H1 (cell line): ENCODE measurements around the gene TNS1. TPM values are rescaled to one million over a fixed set of nuclear protein-coding genes. Genes with fewer than 3 reads are reported as not detected.

Experiments used
- BACH1 ChIP-seq: IDR thresholded peaks from 2 replicates; pipeline ENCODE4 v1.6.1; 2012; ENCODE audit warnings: low read length, improper control_type of control experiment
- KDM1A ChIP-seq: fragments of 200-600, 300-600 bp; sonication (generic); IDR thresholded peaks from 2 replicates; pipeline ENCODE4 v1.7.1; 2016; ENCODE audit warnings: mild to moderate bottlenecking, low read length, borderline replicate concordance
- MAFK ChIP-seq: IDR thresholded peaks from 2 replicates; pipeline ENCODE4 v1.6.1; 2012; ENCODE audit warnings: low read depth, mild to moderate bottlenecking, improper control_type of control experiment, low read length
- RNF2 ChIP-seq: fragments of 200-900, 300-1000 bp; sonication (generic); IDR thresholded peaks from 2 replicates; pipeline ENCODE4 v1.7.1; 2016; ENCODE audit warnings: borderline replicate concordance, low read depth, mild to moderate bottlenecking, antibody characterized with exemption, low read length; ENCODE audit not compliant: poor library complexity, severe bottlenecking; ENCODE audit errors: missing control alignments
- TBP ChIP-seq: IDR thresholded peaks from 2 replicates; pipeline ENCODE4 v1.6.1; 2011; ENCODE audit warnings: low read depth, low read length, improper control_type of control experiment
- polyA plus RNA-seq, 7 experiments: library from polyadenylated mRNA; depleted of rRNA in 3 of 7; stranded (reverse) in 5 of 7; unstranded in 2 of 7; fragments of >200 nt in 5 of 7; fragments of 200-250 nt in 2 of 7; gene quantifications; 1 replicate in 5 of 7; 2 replicates in 1 of 7; 4 replicates in 1 of 7; pipeline versions ENCODE4 v1.2.1 to v1.2.3, GENCODE V29; 2011 to 2013; ENCODE audit warnings: missing spikeins in 2 of 7, mixed read lengths in 2 of 7
- total RNA-seq: library from RNA; stranded (reverse); fragmentation: NEBNext Ultra II Directional; extraction: Animal tissue kit (Norgen Biotek cat#: 25700); gene quantifications from 2 replicates; pipeline ENCODE4 v1.2.1, GENCODE V29; 2021

The TNS1 gene
- total and polyA plus RNA-seq, 2 of the 8 experiments (the other 6 are each of a cell fraction or from before 2014, with no cell fraction given) = 1.5 to 5.1 TPM

DNA sequence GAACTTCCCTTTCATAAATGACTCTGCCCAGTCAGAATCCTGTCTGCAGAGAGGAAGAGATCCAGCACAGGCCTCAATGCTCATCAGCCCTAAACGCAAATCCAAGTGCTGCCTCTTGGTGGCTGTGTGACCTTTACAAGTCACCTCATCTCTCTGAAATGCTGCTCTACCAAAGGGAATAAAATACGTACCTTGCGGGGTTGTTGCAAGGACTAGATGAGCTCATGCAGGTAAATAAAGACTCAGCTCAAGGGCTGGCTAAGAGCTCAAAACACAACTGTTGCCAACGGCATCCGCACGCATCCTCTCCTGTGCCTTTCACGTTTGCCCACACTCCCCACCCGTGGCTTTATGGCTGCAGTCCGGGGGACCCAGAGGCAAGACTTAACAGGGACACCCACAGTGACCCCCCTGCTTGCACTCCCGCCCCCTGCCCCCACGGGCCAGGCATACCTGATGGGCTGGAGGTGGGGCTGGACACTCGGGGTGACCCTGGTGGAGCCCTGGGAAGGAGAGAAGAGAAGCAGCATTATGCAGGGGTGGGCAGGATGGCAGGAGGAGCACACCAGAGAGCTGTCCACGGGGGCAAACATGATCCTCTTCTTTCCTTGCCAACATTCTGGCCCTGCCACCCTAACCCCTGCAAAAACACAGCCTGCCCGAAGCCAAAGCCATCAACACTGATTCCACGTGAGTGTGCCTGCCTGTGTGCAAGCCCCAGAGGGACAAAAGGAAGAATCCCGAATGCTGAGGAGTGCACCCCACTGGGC lies 102.6 kb downstream of the TNS1 start (continued):
- no peak for TF ChIP-seq TBP
- no peak for TF ChIP-seq KDM1A
- TF ChIP-seq BACH1 = no peak
- no peak for TF ChIP-seq MAFK
- TF ChIP-seq RNF2 = no peak
